ENCODE measurements around the gene USP35.

GRCh38 chr11:78168539-78169477 lies 19.9 kb upstream of the USP35 start:
- no peak for TF ChIP-seq CTCF (IDR thresholded peaks at IDR 0.05)
- peak; percentile 66 for TF ChIP-seq POLR2A (IDR thresholded peaks at IDR 0.05)
